ENCODE data around the gene GM2A.
"Not testable (repeated sequence)": the region's sequence is repeated elsewhere in the genome, so short reads cannot be mapped to it uniquely, and the experiment has no call there.

GM2A gene

GRCh38 chr5:151309821-151310220 is 56.8 kb downstream of the GM2A start:
- H3K4me1 Mint-ChIP-seq; H3K4me3 Mint-ChIP-seq; H3K36me3 Mint-ChIP-seq (ENCODE audit: low read depth); H3K27me3 Mint-ChIP-seq; ATAC-seq; DNase-seq; H3K9me3 Mint-ChIP-seq; H3K27ac Mint-ChIP-seq: not testable (repeated sequence)

- no peaks in the 10 kb centered on the region for H3K27me3 Mint-ChIP-seq
- ATAC-seq (no peak), DNase-seq (no peak)
- peaks cover 9% of the 10 kb centered on the region for H3K9me3 Mint-ChIP-seq
- H3K4me3 Mint-ChIP-seq: no peak overlapping the region
- peaks cover 1% of the 10 kb centered on the region for H3K36me3 Mint-ChIP-seq (ENCODE audit: low read depth)
- no peak overlapping the region for H3K27ac Mint-ChIP-seq
- H3K4me1 Mint-ChIP-seq: peaks cover 2% of the 10 kb centered on the region
Measured at GRCh38 chr5:151310932-151311331, 57.9 kb downstream of the GM2A start.

GRCh38 chr5:151312756-151313324 is 59.9 kb downstream of the GM2A start:
- no peak for ATAC-seq
- Mint-ChIP-seq H3K36me3 (ENCODE audit: low read depth) (peaks cover 1% of the 10 kb centered on the region), H3K9me3 (peaks cover 9% of the 10 kb centered on the region), H3K27ac (no peak overlapping the region), H3K4me3 (no peak overlapping the region), H3K4me1 (peaks cover 2% of the 10 kb centered on the region), H3K27me3 (no peaks in the 10 kb centered on the region)
- no peak for DNase-seq

- Mint-ChIP-seq H3K27ac (no peak overlapping the region), H3K27me3 (no peaks in the 10 kb centered on the region), H3K36me3 (ENCODE audit: low read depth) (peaks cover 1% of the 10 kb centered on the region), H3K4me3 (no peak overlapping the region), H3K9me3 (peaks cover 9% of the 10 kb centered on the region), H3K4me1 (peaks cover 2% of the 10 kb centered on the region)
- ATAC-seq (no peak), DNase-seq (no peak)
Measured at GRCh38 chr5:151313357-151313756, 60.4 kb downstream of the GM2A start.

GRCh38 chr5:151315998-151316597 is 63.1 kb downstream of the GM2A start:
- H3K4me1 Mint-ChIP-seq: peaks cover 2% of the 10 kb centered on the region
- ATAC-seq (peak; percentile 83), DNase-seq (peak; percentile 80)
- no peak overlapping the region for H3K27ac Mint-ChIP-seq
- H3K36me3 Mint-ChIP-seq (ENCODE audit: low read depth): no peaks in the 10 kb centered on the region
- no peak overlapping the region for H3K4me3 Mint-ChIP-seq
- H3K9me3 Mint-ChIP-seq: peaks cover 4% of the 10 kb centered on the region
- H3K27me3 Mint-ChIP-seq: no peaks in the 10 kb centered on the region

GRCh38 chr5:151317871-151318270 is 64.9 kb downstream of the GM2A start:
- no peak for DNase-seq
- Mint-ChIP-seq H3K36me3 (ENCODE audit: low read depth) (no peaks in the 10 kb centered on the region), H3K9me3 (no peaks in the 10 kb centered on the region), H3K27me3 (no peaks in the 10 kb centered on the region), H3K4me3 (no peak overlapping the region), H3K27ac (no peak overlapping the region), H3K4me1 (peaks cover 2% of the 10 kb centered on the region)
- no peak for ATAC-seq

- no peak for DNase-seq
- peaks cover 4% of the 10 kb centered on the region for H3K9me3 Mint-ChIP-seq
- H3K27ac Mint-ChIP-seq: no peak overlapping the region
- H3K4me1 Mint-ChIP-seq: peaks cover 2% of the 10 kb centered on the region
- H3K27me3 Mint-ChIP-seq: no peaks in the 10 kb centered on the region
- H3K4me3 Mint-ChIP-seq: no peak overlapping the region
- no peaks in the 10 kb centered on the region for H3K36me3 Mint-ChIP-seq (ENCODE audit: low read depth)
- no peak for ATAC-seq
Measured at GRCh38 chr5:151318850-151319732, 66.1 kb downstream of the GM2A start.

Measured in activated naive CD8-positive, alpha-beta T cell treated with anti-CD3 and anti-CD28 coated beads, Interleukin-2, amount 50 U/mL, for 24 hours (primary cell).